Measurements from ENCODE around the gene TRAPPC3. TPM values are rescaled to one million over a fixed set of nuclear protein-coding genes. Genes with fewer than 3 reads are reported as not detected.

TRAPPC3 gene
- total and polyA plus RNA-seq, 9 of the 15 experiments (the other 6 are each of a cell fraction or from before 2014, with no cell fraction given), result 20.6 to 141 (median 112) TPM

GRCh38 chr1:36187800-36188593 lies 38.7 kb upstream of the TRAPPC3 start (continued):
- TF ChIP-seq BRF2 (IDR thresholded peaks at IDR 0.05; ENCODE audit: borderline replicate concordance, insufficient read depth, insufficient read length) (no peak), SIN3A (IDR thresholded peaks at IDR 0.05; ENCODE audit: borderline replicate concordance in 2 of 2, control insufficient read depth in 1 of 2, low read depth in 2 of 2, low read length in 2 of 2) (no peak), EWSR1 (IDR thresholded peaks at IDR 0.05; ENCODE audit: borderline replicate concordance, low read depth, partially characterized antibody) (no peak), ZNF347 (CRISPR knock-in tag; IDR thresholded peaks at IDR 0.05; ENCODE audit: low read depth) (no peak), ZNF764 (CRISPR knock-in tag; IDR thresholded peaks at IDR 0.05; ENCODE audit: low read depth) (no peak), GTF2B (IDR thresholded peaks at IDR 0.05; ENCODE audit: extremely low read depth, insufficient read length) (no peak), ZNF780A (CRISPR knock-in tag; IDR thresholded peaks at IDR 0.05) (no peak), ZNF217 (CRISPR knock-in tag; IDR thresholded peaks at IDR 0.05) (no peak), ZNF253 (CRISPR knock-in tag; conservative IDR thresholded peaks at IDR 0.05) (no peak), TBP (optimal IDR thresholded peaks at IDR 0.05; ENCODE audit: low read depth, low read length) (no peak), CBFA2T3 (IDR thresholded peaks at IDR 0.05) (no peak), ZNF668 (CRISPR knock-in tag; IDR thresholded peaks at IDR 0.05) (no peak), YBX1 (IDR thresholded peaks at IDR 0.05) (no peak), ZNF77 (CRISPR knock-in tag; IDR thresholded peaks at IDR 0.05) (no peak), POLR2AphosphoS2 (IDR thresholded peaks at IDR 0.05; ENCODE audit: low read length) (no peak), FOXM1 (IDR thresholded peaks at IDR 0.05; ENCODE audit: low read depth) (no peak), FOXM1 (CRISPR knock-in tag; IDR thresholded peaks at IDR 0.05; ENCODE audit: low read depth) (no peak), RBM15 (IDR thresholded peaks at IDR 0.05; ENCODE audit: insufficient read depth, low read length) (no peak), CCAR2 (IDR thresholded peaks at IDR 0.05; ENCODE audit: low read depth, low read length) (no peak), TOE1 (IDR thresholded peaks at IDR 0.05; ENCODE audit: borderline replicate concordance) (no peak; the same call in 1 of the 2 replicates), TOE1 (CRISPR knock-in tag; IDR thresholded peaks at IDR 0.05; ENCODE audit: borderline replicate concordance, low read depth) (no peak), GABPB1 (CRISPR knock-in tag; IDR thresholded peaks at IDR 0.05) (peak; percentile 62; the same call in 1 of the 2 replicates), PCBP2 (IDR thresholded peaks at IDR 0.05; ENCODE audit: low read depth, low read length, poor library complexity, severe bottlenecking) (no peak)
- TF ChIP-seq, protein P1, sequence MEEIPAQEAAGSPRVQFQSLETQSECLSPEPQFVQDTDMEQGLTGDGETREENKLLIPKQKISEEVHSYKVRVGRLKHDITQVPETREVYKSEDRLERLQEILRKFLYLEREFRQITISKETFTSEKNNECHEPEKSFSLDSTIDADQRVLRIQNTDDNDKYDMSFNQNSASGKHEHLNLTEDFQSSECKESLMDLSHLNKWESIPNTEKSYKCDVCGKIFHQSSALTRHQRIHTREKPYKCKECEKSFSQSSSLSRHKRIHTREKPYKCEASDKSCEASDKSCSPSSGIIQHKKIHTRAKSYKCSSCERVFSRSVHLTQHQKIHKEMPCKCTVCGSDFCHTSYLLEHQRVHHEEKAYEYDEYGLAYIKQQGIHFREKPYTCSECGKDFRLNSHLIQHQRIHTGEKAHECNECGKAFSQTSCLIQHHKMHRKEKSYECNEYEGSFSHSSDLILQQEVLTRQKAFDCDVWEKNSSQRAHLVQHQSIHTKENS (CRISPR knock-in tag; IDR thresholded peaks at IDR 0.05), result no peak
- TF ChIP-seq, protein P2, sequence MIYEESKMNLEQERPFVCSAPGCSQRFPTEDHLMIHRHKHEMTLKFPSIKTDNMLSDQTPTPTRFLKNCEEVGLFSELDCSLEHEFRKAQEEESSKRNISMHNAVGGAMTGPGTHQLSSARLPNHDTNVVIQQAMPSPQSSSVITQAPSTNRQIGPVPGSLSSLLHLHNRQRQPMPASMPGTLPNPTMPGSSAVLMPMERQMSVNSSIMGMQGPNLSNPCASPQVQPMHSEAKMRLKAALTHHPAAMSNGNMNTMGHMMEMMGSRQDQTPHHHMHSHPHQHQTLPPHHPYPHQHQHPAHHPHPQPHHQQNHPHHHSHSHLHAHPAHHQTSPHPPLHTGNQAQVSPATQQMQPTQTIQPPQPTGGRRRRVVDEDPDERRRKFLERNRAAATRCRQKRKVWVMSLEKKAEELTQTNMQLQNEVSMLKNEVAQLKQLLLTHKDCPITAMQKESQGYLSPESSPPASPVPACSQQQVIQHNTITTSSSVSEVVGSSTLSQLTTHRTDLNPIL (CRISPR knock-in tag; IDR thresholded peaks at IDR 0.05), result no peak

All from K562 (cell line).